ENCODE results near the gene TRIO.

Gene TRIO

DNA sequence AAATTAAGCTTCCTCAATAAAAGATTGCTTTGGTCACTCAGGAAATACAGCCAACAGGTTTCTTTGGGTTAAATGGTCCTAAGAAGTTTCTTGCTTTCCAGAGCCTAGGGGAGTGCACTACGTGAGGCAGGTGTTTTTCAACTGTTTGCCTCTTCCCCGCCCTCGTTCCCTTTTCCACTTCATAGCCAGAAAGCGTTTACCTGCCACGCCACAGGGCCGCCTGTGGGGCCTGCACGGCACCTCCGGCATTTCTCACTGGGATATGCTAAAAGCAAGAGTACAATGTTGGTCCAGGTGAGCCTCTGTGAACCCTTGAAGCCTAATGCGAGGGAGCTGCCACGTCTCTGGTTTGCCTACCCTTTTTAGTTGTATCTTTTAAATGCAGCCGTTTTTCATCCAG lies 270.9 kb downstream of the TRIO start:
- no peak for ATAC-seq
- TF ChIP-seq SNAI2 (CRISPR knock-in tag; IDR thresholded peaks at IDR 0.05) (no peak), ZNF70 (CRISPR knock-in tag; IDR thresholded peaks at IDR 0.05) (no peak), CSDC2 (CRISPR knock-in tag; IDR thresholded peaks at IDR 0.05) (no peak), ISL1 (CRISPR knock-in tag; IDR thresholded peaks at IDR 0.05) (no peak), ESRRG (CRISPR knock-in tag; IDR thresholded peaks at IDR 0.05) (no peak), PPARA (CRISPR knock-in tag; IDR thresholded peaks at IDR 0.05; ENCODE audit: borderline replicate concordance) (no peak)
- TF ChIP-seq, protein P1, sequence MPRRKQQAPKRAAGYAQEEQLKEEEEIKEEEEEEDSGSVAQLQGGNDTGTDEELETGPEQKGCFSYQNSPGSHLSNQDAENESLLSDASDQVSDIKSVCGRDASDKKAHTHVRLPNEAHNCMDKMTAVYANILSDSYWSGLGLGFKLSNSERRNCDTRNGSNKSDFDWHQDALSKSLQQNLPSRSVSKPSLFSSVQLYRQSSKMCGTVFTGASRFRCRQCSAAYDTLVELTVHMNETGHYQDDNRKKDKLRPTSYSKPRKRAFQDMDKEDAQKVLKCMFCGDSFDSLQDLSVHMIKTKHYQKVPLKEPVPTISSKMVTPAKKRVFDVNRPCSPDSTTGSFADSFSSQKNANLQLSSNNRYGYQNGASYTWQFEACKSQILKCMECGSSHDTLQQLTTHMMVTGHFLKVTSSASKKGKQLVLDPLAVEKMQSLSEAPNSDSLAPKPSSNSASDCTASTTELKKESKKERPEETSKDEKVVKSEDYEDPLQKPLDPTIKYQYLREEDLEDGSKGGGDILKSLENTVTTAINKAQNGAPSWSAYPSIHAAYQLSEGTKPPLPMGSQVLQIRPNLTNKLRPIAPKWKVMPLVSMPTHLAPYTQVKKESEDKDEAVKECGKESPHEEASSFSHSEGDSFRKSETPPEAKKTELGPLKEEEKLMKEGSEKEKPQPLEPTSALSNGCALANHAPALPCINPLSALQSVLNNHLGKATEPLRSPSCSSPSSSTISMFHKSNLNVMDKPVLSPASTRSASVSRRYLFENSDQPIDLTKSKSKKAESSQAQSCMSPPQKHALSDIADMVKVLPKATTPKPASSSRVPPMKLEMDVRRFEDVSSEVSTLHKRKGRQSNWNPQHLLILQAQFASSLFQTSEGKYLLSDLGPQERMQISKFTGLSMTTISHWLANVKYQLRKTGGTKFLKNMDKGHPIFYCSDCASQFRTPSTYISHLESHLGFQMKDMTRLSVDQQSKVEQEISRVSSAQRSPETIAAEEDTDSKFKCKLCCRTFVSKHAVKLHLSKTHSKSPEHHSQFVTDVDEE (CRISPR knock-in tag; IDR thresholded peaks at IDR 0.05), result no peak
- TF ChIP-seq, protein P2, sequence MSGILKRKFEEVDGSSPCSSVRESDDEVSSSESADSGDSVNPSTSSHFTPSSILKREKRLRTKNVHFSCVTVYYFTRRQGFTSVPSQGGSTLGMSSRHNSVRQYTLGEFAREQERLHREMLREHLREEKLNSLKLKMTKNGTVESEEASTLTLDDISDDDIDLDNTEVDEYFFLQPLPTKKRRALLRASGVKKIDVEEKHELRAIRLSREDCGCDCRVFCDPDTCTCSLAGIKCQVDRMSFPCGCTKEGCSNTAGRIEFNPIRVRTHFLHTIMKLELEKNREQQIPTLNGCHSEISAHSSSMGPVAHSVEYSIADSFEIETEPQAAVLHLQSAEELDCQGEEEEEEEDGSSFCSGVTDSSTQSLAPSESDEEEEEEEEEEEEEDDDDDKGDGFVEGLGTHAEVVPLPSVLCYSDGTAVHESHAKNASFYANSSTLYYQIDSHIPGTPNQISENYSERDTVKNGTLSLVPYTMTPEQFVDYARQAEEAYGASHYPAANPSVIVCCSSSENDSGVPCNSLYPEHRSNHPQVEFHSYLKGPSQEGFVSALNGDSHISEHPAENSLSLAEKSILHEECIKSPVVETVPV (CRISPR knock-in tag; IDR thresholded peaks at IDR 0.05), result no peak

DNA sequence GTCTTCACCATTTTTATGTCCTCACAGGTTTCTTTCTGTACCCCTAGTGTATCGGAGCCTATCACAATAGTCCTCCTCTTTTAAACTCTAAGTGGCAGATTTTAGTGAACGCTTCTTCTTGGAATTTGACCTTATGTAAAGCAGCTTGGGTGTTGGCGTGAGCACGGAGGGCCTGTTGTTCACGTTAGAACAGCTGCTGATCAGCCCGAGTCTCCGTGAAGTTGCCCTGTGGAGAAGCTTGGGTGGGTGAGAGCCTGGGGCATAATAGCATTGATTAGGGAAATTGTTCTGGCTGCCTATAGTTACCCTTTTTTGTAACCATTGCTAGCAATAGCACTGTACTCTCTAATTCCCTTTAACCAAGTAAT lies 271.5 kb downstream of the TRIO start:
- no peak for ATAC-seq
- TF ChIP-seq ARNTL (CRISPR knock-in tag; IDR thresholded peaks at IDR 0.05; ENCODE audit: borderline replicate concordance, low read depth), result no peak

DNA sequence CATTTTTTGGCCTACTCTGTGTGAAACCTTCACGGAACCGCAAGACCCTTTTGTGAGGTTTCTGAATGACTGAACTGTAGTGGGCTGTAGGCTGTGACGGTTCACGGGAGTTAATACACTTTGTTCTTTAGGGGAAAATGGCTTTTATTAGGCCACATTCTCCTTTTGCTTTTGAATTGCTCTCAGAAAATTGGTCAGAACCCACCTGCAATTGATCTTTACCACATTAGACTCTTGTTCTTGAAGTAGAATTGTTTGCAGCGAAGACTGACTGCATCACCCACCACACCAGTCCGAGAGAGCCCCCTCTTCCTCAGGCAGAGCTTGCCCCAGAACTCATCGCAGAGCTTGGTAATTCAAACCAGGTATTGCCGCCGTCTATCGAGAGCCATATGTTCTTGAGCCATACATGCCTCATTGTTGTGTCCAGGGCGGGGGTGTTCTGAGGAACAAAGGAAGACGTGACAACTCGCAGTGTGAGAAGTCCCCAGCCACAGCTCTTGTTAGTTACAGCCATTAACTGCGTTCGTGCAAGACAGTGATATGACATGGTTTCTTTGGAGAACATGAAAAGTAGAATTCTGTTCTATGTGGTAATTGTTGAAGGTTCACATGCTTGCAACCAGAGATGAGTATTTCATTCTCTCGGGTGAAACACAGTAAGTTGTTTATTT lies 272.0 kb downstream of the TRIO start:
- no peak for ATAC-seq

DNA sequence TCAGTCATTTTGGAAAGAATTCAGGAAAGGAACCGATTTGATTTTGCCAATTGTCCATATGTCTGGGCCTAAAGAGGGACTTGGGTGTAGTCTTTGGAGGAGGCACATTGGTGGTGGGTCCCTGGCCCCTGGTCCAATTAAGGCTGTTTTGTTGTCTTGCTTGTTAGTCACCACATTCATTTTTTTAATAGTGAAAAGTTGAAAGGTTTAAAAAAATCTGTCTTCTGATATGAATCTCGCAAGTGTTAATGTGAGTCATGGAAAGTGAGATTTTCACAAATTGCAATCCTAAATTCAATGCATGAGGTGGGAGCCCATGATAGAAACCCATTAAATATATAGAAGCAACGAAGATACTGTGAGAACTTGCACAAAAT lies 272.5 kb downstream of the TRIO start:
- no peak for ATAC-seq
- no peak for TF ChIP-seq ZC3H10 (CRISPR knock-in tag; IDR thresholded peaks at IDR 0.05)
- no peak for TF ChIP-seq ESRRG (CRISPR knock-in tag; IDR thresholded peaks at IDR 0.05)
- TF ChIP-seq, protein P3, sequence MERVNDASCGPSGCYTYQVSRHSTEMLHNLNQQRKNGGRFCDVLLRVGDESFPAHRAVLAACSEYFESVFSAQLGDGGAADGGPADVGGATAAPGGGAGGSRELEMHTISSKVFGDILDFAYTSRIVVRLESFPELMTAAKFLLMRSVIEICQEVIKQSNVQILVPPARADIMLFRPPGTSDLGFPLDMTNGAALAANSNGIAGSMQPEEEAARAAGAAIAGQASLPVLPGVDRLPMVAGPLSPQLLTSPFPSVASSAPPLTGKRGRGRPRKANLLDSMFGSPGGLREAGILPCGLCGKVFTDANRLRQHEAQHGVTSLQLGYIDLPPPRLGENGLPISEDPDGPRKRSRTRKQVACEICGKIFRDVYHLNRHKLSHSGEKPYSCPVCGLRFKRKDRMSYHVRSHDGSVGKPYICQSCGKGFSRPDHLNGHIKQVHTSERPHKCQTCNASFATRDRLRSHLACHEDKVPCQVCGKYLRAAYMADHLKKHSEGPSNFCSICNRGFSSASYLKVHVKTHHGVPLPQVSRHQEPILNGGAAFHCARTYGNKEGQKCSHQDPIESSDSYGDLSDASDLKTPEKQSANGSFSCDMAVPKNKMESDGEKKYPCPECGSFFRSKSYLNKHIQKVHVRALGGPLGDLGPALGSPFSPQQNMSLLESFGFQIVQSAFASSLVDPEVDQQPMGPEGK (CRISPR knock-in tag; IDR thresholded peaks at IDR 0.05; ENCODE audit: borderline replicate concordance), result no peak
- TF ChIP-seq, protein P2 (CRISPR knock-in tag; IDR thresholded peaks at IDR 0.05), result no peak
- no peak for TF ChIP-seq TOX (CRISPR knock-in tag; IDR thresholded peaks at IDR 0.05; ENCODE audit: borderline replicate concordance)
- no peak for TF ChIP-seq PPARA (CRISPR knock-in tag; IDR thresholded peaks at IDR 0.05; ENCODE audit: borderline replicate concordance)
- TF ChIP-seq, protein P4, sequence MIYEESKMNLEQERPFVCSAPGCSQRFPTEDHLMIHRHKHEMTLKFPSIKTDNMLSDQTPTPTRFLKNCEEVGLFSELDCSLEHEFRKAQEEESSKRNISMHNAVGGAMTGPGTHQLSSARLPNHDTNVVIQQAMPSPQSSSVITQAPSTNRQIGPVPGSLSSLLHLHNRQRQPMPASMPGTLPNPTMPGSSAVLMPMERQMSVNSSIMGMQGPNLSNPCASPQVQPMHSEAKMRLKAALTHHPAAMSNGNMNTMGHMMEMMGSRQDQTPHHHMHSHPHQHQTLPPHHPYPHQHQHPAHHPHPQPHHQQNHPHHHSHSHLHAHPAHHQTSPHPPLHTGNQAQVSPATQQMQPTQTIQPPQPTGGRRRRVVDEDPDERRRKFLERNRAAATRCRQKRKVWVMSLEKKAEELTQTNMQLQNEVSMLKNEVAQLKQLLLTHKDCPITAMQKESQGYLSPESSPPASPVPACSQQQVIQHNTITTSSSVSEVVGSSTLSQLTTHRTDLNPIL (CRISPR knock-in tag; IDR thresholded peaks at IDR 0.05; ENCODE audit: low read depth), result no peak
- no peak for TF ChIP-seq SNAI2 (CRISPR knock-in tag; IDR thresholded peaks at IDR 0.05)
- TF ChIP-seq ISL1 (CRISPR knock-in tag; IDR thresholded peaks at IDR 0.05), result no peak
- no peak for TF ChIP-seq ZNF565 (CRISPR knock-in tag; conservative IDR thresholded peaks at IDR 0.05; ENCODE audit: low read depth)
- no peak for TF ChIP-seq RARB (CRISPR knock-in tag; IDR thresholded peaks at IDR 0.05)
- TF ChIP-seq ZNF70 (CRISPR knock-in tag; IDR thresholded peaks at IDR 0.05), result no peak
- TF ChIP-seq ZFP30 (CRISPR knock-in tag; IDR thresholded peaks at IDR 0.05), result no peak
- no peak for TF ChIP-seq ARNTL (CRISPR knock-in tag; IDR thresholded peaks at IDR 0.05; ENCODE audit: borderline replicate concordance, low read depth)
- no peak for TF ChIP-seq GLIS3 (CRISPR knock-in tag; IDR thresholded peaks at IDR 0.05)
- TF ChIP-seq, protein P1 (CRISPR knock-in tag; IDR thresholded peaks at IDR 0.05), result no peak
- TF ChIP-seq TCF4 (CRISPR knock-in tag; IDR thresholded peaks at IDR 0.05; ENCODE audit: borderline replicate concordance), result no peak
- no peak for TF ChIP-seq ZNF8 (CRISPR knock-in tag; IDR thresholded peaks at IDR 0.05)
- no peak for TF ChIP-seq CSDC2 (CRISPR knock-in tag; IDR thresholded peaks at IDR 0.05)
- no peak for TF ChIP-seq ZFP3 (CRISPR knock-in tag; IDR thresholded peaks at IDR 0.05)

More for the DNA sequence above, 272.0 kb downstream of the TRIO start:
- TF ChIP-seq BACH2 (CRISPR knock-in tag; IDR thresholded peaks at IDR 0.05; ENCODE audit: borderline replicate concordance) (no peak), CSDC2 (CRISPR knock-in tag; IDR thresholded peaks at IDR 0.05) (no peak), ZFP3 (CRISPR knock-in tag; IDR thresholded peaks at IDR 0.05) (no peak), ZFP30 (CRISPR knock-in tag; IDR thresholded peaks at IDR 0.05) (no peak), TOX (CRISPR knock-in tag; IDR thresholded peaks at IDR 0.05; ENCODE audit: borderline replicate concordance) (no peak), PPARA (CRISPR knock-in tag; IDR thresholded peaks at IDR 0.05; ENCODE audit: borderline replicate concordance) (no peak)
